Smooth muscle cell (in vitro differentiated cells): Measurements from ENCODE around the gene ZC3HAV1L. TPM values are rescaled to one million over a fixed set of nuclear protein-coding genes. Genes with fewer than 3 reads are reported as not detected.
"Not testable (repeated sequence)": the region's sequence is repeated elsewhere in the genome, so short reads cannot be mapped to it uniquely, and the experiment has no call there.

Experiments used
- DNase-seq: peaks from one replicate; lab custom pipeline; 2025; ENCODE audit not compliant: unreplicated experiment; lab: John Stamatoyannopoulos, UW
- H2AFZ ChIP-seq: fragments of 200-600 bp; sonication (generic); 2 replicates; pipeline ENCODE4 v1.6.0; 2016; ENCODE audit warnings: antibody characterized with exemption, low read depth, mild to moderate bottlenecking
- H3F3A ChIP-seq: fragments of 200-600 bp; sonication (generic); 2 replicates; pipeline ENCODE4 v1.6.0; 2017; ENCODE audit warnings: antibody characterized with exemption, low read depth
- H3K27ac ChIP-seq: fragments of 200-600 bp; sonication (generic); 2 replicates; pipeline ENCODE4 v1.5.1; 2016; ENCODE audit warnings: low read depth, mild to moderate bottlenecking
- H3K27me3 ChIP-seq: fragments of 200-600 bp; sonication (generic); 2 replicates; pipeline ENCODE4 v1.6.1; 2016; ENCODE audit warnings: low read depth, mild to moderate bottlenecking
- H3K36me3 ChIP-seq: fragments of 200-600 bp; sonication (generic); 2 replicates; pipeline ENCODE4 v1.5.1; 2016; ENCODE audit warnings: low read depth
- H3K4me1 ChIP-seq: fragments of 200-600 bp; sonication (generic); 2 replicates; pipeline ENCODE4 v1.5.1; 2016; ENCODE audit warnings: low read depth
- H3K4me2 ChIP-seq: fragments of 200-600 bp; sonication (generic); 2 replicates; pipeline ENCODE4 v1.6.0; 2016; ENCODE audit warnings: mild to moderate bottlenecking
- H3K4me3 ChIP-seq: fragments of 200-600 bp; sonication (generic); 2 replicates; pipeline ENCODE4 v1.5.1; 2016; ENCODE audit warnings: mild to moderate bottlenecking
- H3K79me2 ChIP-seq: fragments of 200-600 bp; sonication (generic); 2 replicates; pipeline ENCODE4 v1.6.0; 2016; ENCODE audit warnings: low read depth, mild to moderate bottlenecking
- H3K9ac ChIP-seq: fragments of 200-600 bp; sonication (generic); 2 replicates; pipeline ENCODE4 v1.6.0; 2016; ENCODE audit warnings: low read depth
- H3K9me3 ChIP-seq: fragments of 200-600 bp; sonication (generic); replicated peaks from 2 replicates; pipeline ENCODE4 v1.5.1; 2016; ENCODE audit warnings: low read depth
- H4K20me1 ChIP-seq: fragments of 200-600 bp; sonication (generic); 2 replicates; pipeline ENCODE4 v1.6.0; 2016; ENCODE audit warnings: low read depth
- WGBS: methylation state at CpG from one replicate; pipeline ENCODE4 v1.1.7; 2016; ENCODE audit warnings: low lambda C conversion rate; 5-methylcytosine and 5-hydroxymethylcytosine counted together
- polyA plus RNA-seq: library from polyadenylated mRNA; unstranded; fragments of >200 nt; fragmentation: Nextera tagmentation; extraction: Ambion mirVana; gene quantifications from 2 replicates; pipeline ENCODE4 v1.2.1, GENCODE V29; 2016
- total RNA-seq: library from RNA; depleted of rRNA; stranded (reverse); fragments of >200 nt; gene quantifications from 2 replicates; pipeline ENCODE4 v1.2.3, GENCODE V29; 2014
- TF ChIP-seq, protein P1 (sequence below): fragments of 200-600 bp; sonication (generic); IDR thresholded peaks from 2 replicates; pipeline ENCODE4 v1.5.1; 2017; ENCODE audit warnings: borderline replicate concordance, mild to moderate bottlenecking, antibody characterized with exemption; ENCODE audit not compliant: insufficient read depth, poor library complexity, severe bottlenecking

ZC3HAV1L gene
- total and polyA plus RNA-seq, 2 experiments from 2014 or later, result 17.0 to 47.2 TPM

DNA sequence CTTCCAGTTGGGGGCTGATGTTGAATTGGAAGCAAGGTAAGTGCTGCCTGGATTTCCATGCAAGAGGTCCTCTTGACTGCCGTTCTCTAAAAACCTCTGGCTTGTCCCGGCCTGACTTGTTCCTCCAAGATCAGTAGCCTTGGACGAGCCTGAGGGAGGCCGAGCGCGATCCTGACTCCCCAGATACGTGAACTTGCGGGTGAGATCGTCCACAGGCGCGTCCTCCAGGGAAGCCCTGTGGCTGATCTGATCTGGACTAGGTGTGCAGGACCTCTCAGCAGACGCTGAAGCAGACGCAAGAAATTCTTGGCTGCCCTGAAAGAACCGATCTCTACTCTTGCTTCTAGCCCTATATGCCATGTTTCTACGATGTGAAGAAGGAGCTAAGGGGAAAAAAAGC lies 44.0 kb upstream of the ZC3HAV1L start:
- DNase-seq, result no peak
- H3K27me3 ChIP-seq, result no peaks in the 10 kb centered on the region
- H2AFZ ChIP-seq, result no peak overlapping the region
- H4K20me1 ChIP-seq, result no peaks in the 10 kb centered on the region
- H3K79me2 ChIP-seq, result no peaks in the 10 kb centered on the region
- no peaks in the 10 kb centered on the region for H3K36me3 ChIP-seq
- no peaks in the 10 kb centered on the region for H3K9me3 ChIP-seq
- no peak overlapping the region for H3K27ac ChIP-seq
- H3K4me2 ChIP-seq, result no peak overlapping the region
- H3K4me1 ChIP-seq, result no peaks in the 10 kb centered on the region
- TF ChIP-seq, protein P1, sequence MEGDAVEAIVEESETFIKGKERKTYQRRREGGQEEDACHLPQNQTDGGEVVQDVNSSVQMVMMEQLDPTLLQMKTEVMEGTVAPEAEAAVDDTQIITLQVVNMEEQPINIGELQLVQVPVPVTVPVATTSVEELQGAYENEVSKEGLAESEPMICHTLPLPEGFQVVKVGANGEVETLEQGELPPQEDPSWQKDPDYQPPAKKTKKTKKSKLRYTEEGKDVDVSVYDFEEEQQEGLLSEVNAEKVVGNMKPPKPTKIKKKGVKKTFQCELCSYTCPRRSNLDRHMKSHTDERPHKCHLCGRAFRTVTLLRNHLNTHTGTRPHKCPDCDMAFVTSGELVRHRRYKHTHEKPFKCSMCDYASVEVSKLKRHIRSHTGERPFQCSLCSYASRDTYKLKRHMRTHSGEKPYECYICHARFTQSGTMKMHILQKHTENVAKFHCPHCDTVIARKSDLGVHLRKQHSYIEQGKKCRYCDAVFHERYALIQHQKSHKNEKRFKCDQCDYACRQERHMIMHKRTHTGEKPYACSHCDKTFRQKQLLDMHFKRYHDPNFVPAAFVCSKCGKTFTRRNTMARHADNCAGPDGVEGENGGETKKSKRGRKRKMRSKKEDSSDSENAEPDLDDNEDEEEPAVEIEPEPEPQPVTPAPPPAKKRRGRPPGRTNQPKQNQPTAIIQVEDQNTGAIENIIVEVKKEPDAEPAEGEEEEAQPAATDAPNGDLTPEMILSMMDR, result no peak
- H3K9ac ChIP-seq, result no peak overlapping the region
- WGBS, result 95% methylated on average over 15 of the region's 15 CpGs
- no peak overlapping the region for H3K4me3 ChIP-seq
- H3F3A ChIP-seq, result no peaks in the 10 kb centered on the region

DNA sequence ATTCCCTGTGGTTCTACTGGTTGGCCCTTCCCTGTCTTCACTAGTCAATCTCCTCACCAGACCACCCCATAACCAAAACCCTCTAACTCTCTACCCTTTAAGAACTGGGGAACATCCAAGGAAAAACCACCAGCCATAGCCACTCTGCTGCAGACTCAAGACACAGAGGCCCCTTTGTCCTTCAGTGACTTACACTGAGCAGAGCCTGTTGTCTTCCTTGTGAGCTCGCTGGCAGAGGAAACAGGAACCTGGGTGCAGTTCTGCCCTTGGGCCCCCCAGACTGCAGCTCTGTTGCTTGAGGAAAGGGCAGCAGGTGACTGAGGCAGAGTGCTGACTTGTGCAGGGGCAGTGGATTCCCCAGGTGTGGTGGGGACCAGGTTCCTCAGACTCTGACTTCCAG lies 43.1 kb upstream of the ZC3HAV1L start:
- Histone ChIP-seq H3K27ac (no peak overlapping the region), H2AFZ (no peak overlapping the region), H3K79me2 (no peaks in the 10 kb centered on the region), H3K9ac (no peak overlapping the region), H3K27me3 (no peaks in the 10 kb centered on the region), H3K9me3 (no peaks in the 10 kb centered on the region), H3K36me3 (no peaks in the 10 kb centered on the region), H4K20me1 (no peaks in the 10 kb centered on the region), H3K4me2 (no peak overlapping the region), H3K4me1 (no peaks in the 10 kb centered on the region), H3K4me3 (no peak overlapping the region), H3F3A (no peaks in the 10 kb centered on the region)
- WGBS, result 96% methylated on average over 1 of the region's 1 CpG
- TF ChIP-seq, protein P1, result no peak
- no peak for DNase-seq

- no peaks in the 10 kb centered on the region for H3K4me1 ChIP-seq
- no peaks in the 10 kb centered on the region for H3F3A ChIP-seq
- H3K79me2 ChIP-seq, result no peaks in the 10 kb centered on the region
- no peaks in the 10 kb centered on the region for H3K9me3 ChIP-seq
- no peaks in the 10 kb centered on the region for H4K20me1 ChIP-seq
- H3K4me2 ChIP-seq, result no peak overlapping the region
- no peak overlapping the region for H3K9ac ChIP-seq
- DNase-seq, result no peak
- WGBS, result 91% methylated on average over 1 of the region's 1 CpG
- no peaks in the 10 kb centered on the region for H3K27me3 ChIP-seq
- no peak overlapping the region for H2AFZ ChIP-seq
- H3K27ac ChIP-seq, result no peak overlapping the region
- no peaks in the 10 kb centered on the region for H3K36me3 ChIP-seq
- TF ChIP-seq, protein P1, result no peak
- no peak overlapping the region for H3K4me3 ChIP-seq
Measured at GRCh38 chr7:139078399-139078798, 42.6 kb upstream of the ZC3HAV1L start.

DNA sequence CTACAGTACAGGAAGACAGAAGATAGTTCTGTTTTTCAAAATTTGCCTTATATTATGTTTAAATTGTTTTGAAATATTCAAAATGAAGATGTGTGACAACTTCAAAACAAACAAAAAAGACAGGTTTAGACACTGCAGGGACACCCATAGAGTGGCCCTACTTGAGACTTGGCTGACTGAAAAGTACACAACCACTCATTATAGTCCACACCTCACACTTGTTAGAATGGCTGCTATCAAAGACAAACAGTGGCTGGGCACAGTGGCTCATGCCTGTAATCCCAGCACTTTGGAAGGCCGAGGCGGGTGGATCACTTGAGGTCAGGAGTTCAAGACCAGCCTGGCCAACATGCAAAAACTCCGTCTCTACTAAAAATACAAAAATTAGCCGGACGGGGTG lies 41.9 kb upstream of the ZC3HAV1L start:
- H3K4me1 ChIP-seq, H3K9ac ChIP-seq, H3K27me3 ChIP-seq, H3F3A ChIP-seq, H3K79me2 ChIP-seq, H3K9me3 ChIP-seq, H4K20me1 ChIP-seq, DNase-seq, H2AFZ ChIP-seq, H3K4me3 ChIP-seq, H3K36me3 ChIP-seq, H3K27ac ChIP-seq, H3K4me2 ChIP-seq: not testable (repeated sequence)
- 95% methylated on average over 5 of the region's 5 CpGs for WGBS
